IPS-15b (cell line): ENCODE measurements around the gene CEP97.
"Not testable (repeated sequence)": the region's sequence is repeated elsewhere in the genome, so short reads cannot be mapped to it uniquely, and the experiment has no call there.

ENCODE experiments used
- H3K27me3 ChIP-seq: one replicate; pipeline ENCODE4 v1.6.1; 2013; ENCODE audit warnings: low read length; ENCODE audit not compliant: control insufficient read depth, insufficient read depth
- H3K36me3 ChIP-seq: one replicate; pipeline ENCODE4 v1.6.1; 2013; ENCODE audit warnings: low read length; ENCODE audit not compliant: control insufficient read depth, insufficient read depth
- H3K4me1 ChIP-seq: one replicate; pipeline ENCODE4 v1.6.1; 2013; ENCODE audit warnings: mild to moderate bottlenecking, low read length; ENCODE audit not compliant: control insufficient read depth, insufficient read depth
- H3K4me3 ChIP-seq: one replicate; pipeline ENCODE4 v1.5.1; 2013; ENCODE audit warnings: low read depth, low read length
- H3K9ac ChIP-seq: one replicate; pipeline ENCODE4 v1.6.1; 2013; ENCODE audit warnings: low read depth, mild to moderate bottlenecking, low read length
- H3K9me3 ChIP-seq: one replicate; pipeline ENCODE4 v1.6.1; 2013; ENCODE audit warnings: mild to moderate bottlenecking, low read length; ENCODE audit not compliant: control insufficient read depth, insufficient read depth

The CEP97 gene

DNA sequence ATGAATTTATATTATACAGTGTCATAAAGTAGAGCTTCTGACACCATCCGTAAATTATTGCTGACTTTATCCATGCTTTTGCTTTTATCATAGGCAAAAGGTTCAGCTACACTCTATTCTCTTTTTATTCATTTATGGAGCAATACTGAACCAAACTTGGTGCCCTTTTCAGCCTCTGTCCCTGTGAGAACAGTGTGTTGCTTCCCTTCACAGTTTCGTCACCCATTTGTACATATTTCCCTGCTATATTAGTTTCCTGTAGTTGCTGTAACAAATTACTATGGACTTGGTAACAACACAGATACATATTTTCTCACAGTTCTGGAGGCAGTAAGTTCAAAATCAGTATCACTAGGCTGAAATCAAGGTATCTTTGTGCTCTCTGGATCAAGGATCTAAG, 35.1 kb upstream of the CEP97 start:
- H3K36me3 ChIP-seq, result peaks cover 13% of the 10 kb centered on the region
- no peaks in the 10 kb centered on the region for H3K27me3 ChIP-seq
- no peaks in the 10 kb centered on the region for H3K9me3 ChIP-seq
- no peak overlapping the region for H3K9ac ChIP-seq
- peaks cover 15% of the 10 kb centered on the region for H3K4me1 ChIP-seq
- no peak overlapping the region for H3K4me3 ChIP-seq

GRCh38 chr3:101690972-101691371, 33.4 kb upstream of the CEP97 start:
- Histone ChIP-seq H3K4me3 (no peak overlapping the region), H3K9ac (no peak overlapping the region), H3K9me3 (no peaks in the 10 kb centered on the region), H3K4me1 (peaks cover 11% of the 10 kb centered on the region), H3K36me3 (peaks cover 2% of the 10 kb centered on the region), H3K27me3 (no peaks in the 10 kb centered on the region)

- Histone ChIP-seq H3K4me3 (peak overlapping the region; percentile 19), H3K4me1 (peaks cover 16% of the 10 kb centered on the region)
- not testable (repeated sequence) for H3K36me3 ChIP-seq, H3K9me3 ChIP-seq, H3K27me3 ChIP-seq, H3K9ac ChIP-seq
Measured at GRCh38 chr3:101691685-101692671, 32.4 kb upstream of the CEP97 start.

- not testable (repeated sequence) for H3K27me3 ChIP-seq, H3K36me3 ChIP-seq, H3K9me3 ChIP-seq
- peak overlapping the region; percentile 54 for H3K4me3 ChIP-seq
- H3K4me1 ChIP-seq, result peaks cover 12% of the 10 kb centered on the region
- H3K9ac ChIP-seq, result peak overlapping the region; percentile 24
Measured at GRCh38 chr3:101693540-101693939, 30.9 kb upstream of the CEP97 start.

DNA sequence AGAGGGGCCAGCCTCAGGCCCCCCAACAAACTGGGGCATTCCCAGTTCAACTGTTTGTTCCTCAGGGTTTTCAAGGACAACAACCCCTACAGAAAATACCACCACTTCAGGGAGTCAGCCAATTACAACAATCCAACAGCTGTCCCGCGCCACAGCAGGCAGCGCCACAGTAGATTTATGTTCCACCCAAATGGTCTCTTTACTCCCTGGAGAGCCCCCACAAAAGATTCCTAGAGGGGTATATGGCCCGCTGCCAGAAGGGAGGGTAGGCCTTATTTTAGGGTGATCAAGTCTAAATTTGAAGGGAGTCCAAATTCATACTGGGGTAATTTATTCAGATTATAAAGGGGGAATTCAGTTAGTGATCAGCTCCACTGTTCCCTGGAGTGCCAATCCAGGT, 29.6 kb upstream of the CEP97 start:
- H3K27me3 ChIP-seq, H3K9me3 ChIP-seq, H3K9ac ChIP-seq, H3K36me3 ChIP-seq: not testable (repeated sequence)
- Histone ChIP-seq H3K4me1 (peaks cover 12% of the 10 kb centered on the region), H3K4me3 (peak overlapping the region; percentile 30)

DNA sequence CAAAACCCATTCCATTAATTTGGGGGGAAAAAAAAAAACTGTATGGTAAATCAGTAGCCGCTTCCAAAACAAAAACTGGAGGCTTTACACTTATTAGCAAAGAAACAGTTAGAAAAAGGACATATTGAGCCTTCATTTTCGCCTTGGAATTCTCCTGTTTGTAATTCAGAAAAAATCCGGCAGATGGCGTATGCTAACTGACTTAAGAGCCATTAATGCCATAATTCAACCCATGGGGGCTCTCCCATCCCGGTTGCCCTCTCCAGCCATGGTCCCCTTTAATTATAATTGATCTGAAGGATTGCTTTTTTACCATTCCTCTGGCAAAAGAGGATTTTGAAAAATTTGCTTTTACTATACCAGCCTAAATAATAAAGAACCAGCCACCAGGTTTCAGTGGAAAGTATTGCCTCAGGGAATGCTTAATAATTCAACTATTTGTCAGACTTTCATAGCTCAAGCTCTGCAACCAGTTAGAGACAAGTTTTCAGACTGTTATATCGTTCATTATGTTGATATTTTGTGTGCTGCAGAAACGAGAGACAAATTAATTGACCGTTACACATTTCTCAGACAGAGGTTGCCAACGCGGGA, 28.5 kb upstream of the CEP97 start:
- Histone ChIP-seq H3K9me3 (no peaks in the 10 kb centered on the region), H3K4me1 (peaks cover 12% of the 10 kb centered on the region), H3K4me3 (peak overlapping the region; percentile 18), H3K27me3 (no peaks in the 10 kb centered on the region), H3K9ac (no peak overlapping the region), H3K36me3 (peaks cover 4% of the 10 kb centered on the region)

- H3K4me3 ChIP-seq, result no peak overlapping the region
- no peak overlapping the region for H3K9ac ChIP-seq
- no peaks in the 10 kb centered on the region for H3K27me3 ChIP-seq
- peaks cover 9% of the 10 kb centered on the region for H3K36me3 ChIP-seq
- H3K9me3 ChIP-seq, result no peaks in the 10 kb centered on the region
- H3K4me1 ChIP-seq, result peaks cover 10% of the 10 kb centered on the region
Measured at GRCh38 chr3:101701696-101702634, 22.4 kb upstream of the CEP97 start.

DNA sequence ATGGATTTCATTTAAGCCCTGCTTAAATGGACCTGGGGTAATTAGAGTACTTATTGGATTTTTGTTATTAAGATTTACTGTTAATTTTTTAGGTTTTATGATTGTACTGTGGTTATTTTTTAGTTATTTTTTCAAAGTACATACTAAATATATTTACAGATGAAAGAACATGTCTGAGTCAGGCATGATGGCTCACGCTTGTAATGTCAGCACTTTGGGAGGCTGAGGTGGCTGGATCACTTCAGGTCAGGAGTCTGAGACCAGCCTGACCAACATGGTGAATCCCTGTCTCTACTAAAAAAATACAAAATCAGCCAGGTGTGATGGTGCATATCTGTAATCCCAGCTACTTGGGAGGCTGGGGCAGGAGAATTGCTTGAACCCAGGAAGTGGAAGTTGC, 21.7 kb upstream of the CEP97 start:
- peaks cover 10% of the 10 kb centered on the region for H3K4me1 ChIP-seq
- no peaks in the 10 kb centered on the region for H3K9me3 ChIP-seq
- H3K27me3 ChIP-seq, result no peaks in the 10 kb centered on the region
- peaks cover 8% of the 10 kb centered on the region for H3K36me3 ChIP-seq
- H3K4me3 ChIP-seq, result no peak overlapping the region
- H3K9ac ChIP-seq, result no peak overlapping the region

GRCh38 chr3:101703169-101703568, 21.2 kb upstream of the CEP97 start:
- H3K4me3 ChIP-seq, result no peak overlapping the region
- H3K27me3 ChIP-seq, result no peaks in the 10 kb centered on the region
- H3K9ac ChIP-seq, result no peak overlapping the region
- H3K4me1 ChIP-seq, result peaks cover 10% of the 10 kb centered on the region
- peaks cover 8% of the 10 kb centered on the region for H3K36me3 ChIP-seq
- H3K9me3 ChIP-seq, result no peaks in the 10 kb centered on the region

- H3K4me3 ChIP-seq, H3K27me3 ChIP-seq, H3K36me3 ChIP-seq, H3K9ac ChIP-seq, H3K9me3 ChIP-seq: not testable (repeated sequence)
- peaks cover 10% of the 10 kb centered on the region for H3K4me1 ChIP-seq
Measured at GRCh38 chr3:101704639-101705038, 19.8 kb upstream of the CEP97 start.

GRCh38 chr3:101709126-101709525, 15.3 kb upstream of the CEP97 start:
- Histone ChIP-seq H3K36me3 (peaks cover 4% of the 10 kb centered on the region), H3K27me3 (no peaks in the 10 kb centered on the region), H3K4me1 (peaks cover 5% of the 10 kb centered on the region), H3K4me3 (no peak overlapping the region), H3K9ac (no peak overlapping the region), H3K9me3 (peaks cover 10% of the 10 kb centered on the region)
